ENCODE data around the gene YWHAG.
"Not testable (repeated sequence)": the region's sequence is repeated elsewhere in the genome, so short reads cannot be mapped to it uniquely, and the experiment has no call there.

The YWHAG gene

GRCh38 chr7:76358481-76359110 is at the start of gene YWHAG:
YWHAG (minus strand) TSS chr7:76358991; CDS start chr7:76358808, 183 bp downstream.
- peak; percentile 85 for DNase-seq

GRCh38 chr7:76408121-76408560 is 49.4 kb upstream of the YWHAG start:
- no peak for DNase-seq

GRCh38 chr7:76407718-76408117 is 48.9 kb upstream of the YWHAG start:
- DNase-seq: no peak

GRCh38 chr7:76405738-76406137 is 46.9 kb upstream of the YWHAG start:
- no peak for DNase-seq

GRCh38 chr7:76403780-76404494 is 45.1 kb upstream of the YWHAG start:
- no peak for DNase-seq

GRCh38 chr7:76403097-76403496 is 44.3 kb upstream of the YWHAG start:
- DNase-seq: not testable (repeated sequence)

- DNase-seq: no peak
Measured at GRCh38 chr7:76400248-76400647, 41.5 kb upstream of the YWHAG start.

- DNase-seq: peak; percentile 70
Measured at GRCh38 chr7:76397409-76398183, 38.8 kb upstream of the YWHAG start.

GRCh38 chr7:76396864-76397263 is 38.1 kb upstream of the YWHAG start:
- no peak for DNase-seq

GRCh38 chr7:76395965-76396726 is 37.4 kb upstream of the YWHAG start:
- no peak for DNase-seq

- DNase-seq: not testable (repeated sequence)
Measured at GRCh38 chr7:76395605-76395964, 36.8 kb upstream of the YWHAG start.

- DNase-seq: no peak
Measured at GRCh38 chr7:76394957-76395356, 36.2 kb upstream of the YWHAG start.

GRCh38 chr7:76393116-76394031 is 34.6 kb upstream of the YWHAG start:
- DNase-seq: peak; percentile 89

- DNase-seq: no peak
Measured at GRCh38 chr7:76392531-76393115, 33.8 kb upstream of the YWHAG start.

- no peak for DNase-seq
Measured at GRCh38 chr7:76390092-76390491, 31.3 kb upstream of the YWHAG start.

- not testable (repeated sequence) for DNase-seq
Measured at GRCh38 chr7:76387789-76388188, 29.0 kb upstream of the YWHAG start.

- DNase-seq: no peak
Measured at GRCh38 chr7:76386691-76387260, 28.0 kb upstream of the YWHAG start.

- no peak for DNase-seq
Measured at GRCh38 chr7:76383089-76383944, 24.5 kb upstream of the YWHAG start.

- no peak for DNase-seq
Measured at GRCh38 chr7:76381814-76382213, 23.0 kb upstream of the YWHAG start.

- no peak for DNase-seq
Measured at GRCh38 chr7:76380623-76380966, 21.8 kb upstream of the YWHAG start.

All from activated CD4-positive, alpha-beta T cell treated with anti-CD3 and anti-CD28 coated beads for 1 hour (primary cell).